Gastrocnemius medialis (tissue), 4 donors: ENCODE results near the gene CAVIN1. TPM values are rescaled to one million over a fixed set of nuclear protein-coding genes. Genes with fewer than 3 reads are reported as not detected.

Experiments
- ATAC-seq, 2 donors: fragments of 150-250 bp; one replicate each; pipeline ENCODE4 v1.9.1; 2016
- DNase-seq, 2 donors: peaks; one replicate each; pipeline ENCODE4 v3.0.0-alpha.2; 2019
- H3K27ac ChIP-seq, 4 donors: fragments of 200-600 bp; sonication (generic); 1 replicate in 1 of 4; 2 replicates in 3 of 4; pipeline ENCODE4 v1.5.1; 2016 to 2018; ENCODE audit warnings: mild to moderate bottlenecking in 2 of 4, moderate library complexity in 1 of 4
- H3K27me3 ChIP-seq, 3 donors: fragments of 200-600 bp; sonication (generic) in 2 of 3; 1 replicate in 1 of 3; 2 replicates in 2 of 3; pipeline versions ENCODE4 v1.5.1 to v1.6.0; 2016 to 2019; ENCODE audit warnings: mild to moderate bottlenecking in 1 of 3, moderate library complexity in 1 of 3
- H3K36me3 ChIP-seq, 2 donors: fragments of 200-600 bp; sonication (generic) in 1 of 2; one replicate each; pipeline ENCODE4 v1.5.1; 2017 to 2018
- H3K4me1 ChIP-seq, 2 donors: fragments of 200-600 bp; sonication (generic) in 1 of 2; one replicate each; pipeline ENCODE4 v1.5.1; 2016 to 2017; ENCODE audit warnings: mild to moderate bottlenecking in 2 of 2
- H3K4me3 ChIP-seq, 4 donors: fragments of 200-600 bp; sonication (generic) in 3 of 4; 1 replicate in 1 of 4; 2 replicates in 3 of 4; pipeline ENCODE4 v1.5.1; 2016 to 2019; ENCODE audit warnings: mild to moderate bottlenecking in 2 of 4
- H3K9me3 ChIP-seq, 3 donors: fragments of 200-600 bp; sonication (generic) in 2 of 3; 1 replicate in 1 of 3; 2 replicates in 2 of 3; pipeline ENCODE4 v1.5.1; 2016 to 2019
- CTCF ChIP-seq, 5 experiments: fragments of 450-650 bp in 3 of 5; fragments of 200-600 bp in 2 of 5; sonication (generic) in 2 of 5; IDR thresholded peaks in 4 of 5; conservative IDR thresholded peaks in 1 of 5; 1 replicate in 4 of 5; 2 replicates in 1 of 5; pipeline ENCODE4 v1.5.1; 2016 to 2019; ENCODE audit warnings: antibody characterized with exemption in 5 of 5, mild to moderate bottlenecking in 3 of 5, moderate library complexity in 3 of 5
- POLR2A ChIP-seq, 2 donors: fragments of 450-650 bp; IDR thresholded peaks; one replicate each; pipeline ENCODE4 v1.6.1; 2017; ENCODE audit warnings: antibody characterized with exemption in 2 of 2, mild to moderate bottlenecking in 2 of 2, moderate library complexity in 2 of 2
- in situ Hi-C, 4 donors: fragments of 200-750 bp; cut with MboI; loops; one replicate each; pipeline versions ENCODE4 v1.15.0 to v1.8.0; 2017; ENCODE audit warnings: low sequenced_read_pairs in 4 of 4
- intact Hi-C: fragments of 100-400 bp; cut with DNase I; formaldehyde crosslinking; loops from one replicate; pipeline ENCODE4 v1.15.1; 2023; ENCODE audit warnings: low total_unique reads
- total RNA-seq, 4 donors: library from RNA; depleted of rRNA; stranded (reverse); fragments of >200 nt; gene quantifications; one replicate each; pipeline versions ENCODE4 v1.1.0 to v1.2.3, GENCODE V29; 2016

The CAVIN1 gene
- total RNA-seq, 4 donors from 2014 or later: 64.9 to 137 (median 125) TPM

GRCh38 chr17:42410319-42410685 is 12.8 kb downstream of the CAVIN1 start:
- in situ Hi-C loops (loop anchor here in 1 of 4 donors (10.0 kb wide), 1 partner anchor 114 kb away; no protein-coding TSS in a partner anchor), intact Hi-C loops (no loop called here)
- DNase-seq (no peak), ATAC-seq (no peak)
- TF ChIP-seq POLR2A (IDR thresholded peaks at IDR 0.05) (no peak), CTCF (IDR thresholded peaks at IDR 0.05 in 4 of 5, conservative IDR thresholded peaks at IDR 0.05 in 1 of 5) (no peak)
- no peaks in the 10 kb centered on the region for H3K9me3 ChIP-seq
- H3K4me1 ChIP-seq: peaks cover 84 to 87% of the 10 kb centered on the region in 2 donors
- H3K4me3 ChIP-seq: no peak overlapping the region
- H3K36me3 ChIP-seq: no peaks in the 10 kb centered on the region
- peak overlapping the region; percentile 89 to 100 (median 95) for H3K27ac ChIP-seq
- no peaks in the 10 kb centered on the region for H3K27me3 ChIP-seq

GRCh38 chr17:42409523-42410318 is 13.3 kb downstream of the CAVIN1 start:
- H3K27me3 ChIP-seq: no peaks in the 10 kb centered on the region
- ATAC-seq: peak; percentile 90 to 92
- H3K36me3 ChIP-seq: peaks cover 0 to 5% of the 10 kb centered on the region in 2 donors
- no peaks in the 10 kb centered on the region for H3K9me3 ChIP-seq
- H3K4me1 ChIP-seq: peaks cover 79 to 81% of the 10 kb centered on the region in 2 donors
- H3K4me3 ChIP-seq: peak overlapping the region in 1 of 4 donors; percentile 23
- intact Hi-C loops (loop anchor here (2.0 to 5.0 kb wide), 3 partner anchors 13 to 108 kb away; partner anchors contain the start of genes ATP6V0A1 and CAVIN1), in situ Hi-C loops (loop anchor here (5.0 to 10.0 kb wide), 2 partner anchors 87 to 115 kb away; no protein-coding TSS in a partner anchor)
- peak overlapping the region; percentile 89 to 100 (median 95) for H3K27ac ChIP-seq
- peak; percentile 92 to 96 for DNase-seq
- TF ChIP-seq POLR2A (IDR thresholded peaks at IDR 0.05) (peak in 1 of 2 donors; percentile 10), CTCF (IDR thresholded peaks at IDR 0.05 in 4 of 5, conservative IDR thresholded peaks at IDR 0.05 in 1 of 5) (no peak)

GRCh38 chr17:42408061-42408460 is 15.0 kb downstream of the CAVIN1 start:
- no peaks in the 10 kb centered on the region for H3K27me3 ChIP-seq
- H3K4me3 ChIP-seq: no peak overlapping the region
- peak overlapping the region; percentile 89 to 100 (median 95) for H3K27ac ChIP-seq
- ATAC-seq (no peak), DNase-seq (no peak)
- no peaks in the 10 kb centered on the region for H3K9me3 ChIP-seq
- no peak for TF ChIP-seq CTCF (IDR thresholded peaks at IDR 0.05 in 4 of 5, conservative IDR thresholded peaks at IDR 0.05 in 1 of 5)
- no peak for TF ChIP-seq POLR2A (IDR thresholded peaks at IDR 0.05)
- in situ Hi-C loops (loop anchor here (5.0 kb wide), 1 partner anchor 86 kb away; no protein-coding TSS in a partner anchor), intact Hi-C loops (loop anchor here (2.0 to 5.0 kb wide), 3 partner anchors 15 to 109 kb away; partner anchors contain the start of genes ATP6V0A1 and CAVIN1)
- peaks cover 65 to 77% of the 10 kb centered on the region in 2 donors for H3K4me1 ChIP-seq
- H3K36me3 ChIP-seq: peaks cover 0 to 13% of the 10 kb centered on the region in 2 donors

GRCh38 chr17:42407289-42407836 is 15.7 kb downstream of the CAVIN1 start:
- Histone ChIP-seq H3K27ac (peak overlapping the region; percentile 89 to 100 (median 95)), H3K9me3 (no peaks in the 10 kb centered on the region), H3K36me3 (peaks cover 0 to 13% of the 10 kb centered on the region in 2 donors), H3K27me3 (no peaks in the 10 kb centered on the region), H3K4me1 (peaks cover 60 to 74% of the 10 kb centered on the region in 2 donors), H3K4me3 (peak overlapping the region in 1 of 4 donors; percentile 3)
- DNase-seq: peak; percentile 89 to 96
- peak; percentile 76 to 77 for ATAC-seq
- in situ Hi-C loops (loop anchor here (5.0 kb wide), 1 partner anchor 85 kb away; no protein-coding TSS in a partner anchor), intact Hi-C loops (loop anchor here (2.0 to 5.0 kb wide), 3 partner anchors 50 to 110 kb away; partner anchors contain the start of gene ATP6V0A1)
- TF ChIP-seq POLR2A (IDR thresholded peaks at IDR 0.05) (no peak), CTCF (IDR thresholded peaks at IDR 0.05 in 4 of 5, conservative IDR thresholded peaks at IDR 0.05 in 1 of 5) (no peak)
